HG02840 (cell line): ENCODE measurements around the gene AGPAT1.

Experiments used
- ATAC-seq: cut with Tn5 transposase; IDR thresholded peaks from one replicate; pipeline ENCODE4 v1.9.1; 2021; ENCODE audit warnings: mild to moderate bottlenecking, moderate library complexity, moderate number of reproducible peaks; ENCODE audit not compliant: unreplicated experiment, low FRiP score

The AGPAT1 gene

DNA sequence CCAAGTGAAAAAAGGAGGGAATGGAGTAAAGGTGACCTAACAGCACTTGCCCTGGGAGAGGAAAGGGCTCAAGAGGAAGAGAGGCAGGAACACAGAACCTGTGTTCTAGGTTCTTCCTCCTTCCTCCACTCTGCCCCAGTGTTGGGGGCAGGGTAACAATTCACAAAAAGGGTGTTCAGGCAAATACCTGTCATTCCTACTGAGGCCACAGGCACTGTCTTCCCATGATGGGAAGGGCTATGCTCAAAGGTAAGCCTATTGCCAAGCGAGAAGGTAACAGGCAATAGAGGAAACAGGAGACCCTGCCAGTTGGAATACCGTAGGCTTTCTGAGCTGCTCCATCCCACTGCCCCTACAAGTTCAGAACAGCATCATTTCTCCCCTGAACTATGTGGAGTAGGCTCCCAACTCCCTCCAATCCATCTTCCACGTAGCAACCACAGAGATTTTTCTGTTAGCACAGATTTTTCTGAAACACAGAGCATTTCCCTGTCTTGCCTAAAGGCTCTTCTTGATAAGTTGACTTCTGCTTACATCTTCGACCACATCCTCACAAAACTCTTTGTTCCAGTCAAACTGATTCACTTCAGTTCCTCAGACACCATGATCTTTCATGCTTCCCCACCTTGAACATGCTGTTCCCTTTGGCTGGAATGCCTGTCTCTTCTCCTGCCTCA, 2.7 kb downstream of the AGPAT1 start:
- no peak for ATAC-seq

DNA sequence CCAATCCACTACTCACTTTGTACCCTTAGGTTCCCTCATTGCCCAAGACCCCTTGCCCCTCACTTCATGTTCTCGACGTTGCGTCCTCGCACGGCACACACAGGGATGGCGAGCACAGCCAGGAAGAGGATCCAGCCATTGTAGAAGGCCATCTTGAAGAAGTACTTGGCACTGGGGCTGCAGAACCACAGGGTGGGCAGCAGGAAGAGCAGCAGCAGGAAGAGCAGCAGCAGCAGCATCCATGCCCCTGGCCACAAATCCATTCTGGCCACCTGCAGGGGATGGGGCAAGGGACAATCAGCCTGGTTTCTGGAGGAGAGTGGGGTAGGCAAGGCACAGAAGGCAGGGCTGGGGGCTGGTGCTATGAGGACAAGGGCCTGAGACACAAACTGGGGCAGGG, 4.7 kb downstream of the AGPAT1 start:
- ATAC-seq: no peak

GRCh38 chr6:32170294-32170693, 5.6 kb downstream of the AGPAT1 start:
- no peak for ATAC-seq

- no peak for ATAC-seq
Observed at GRCh38 chr6:32168807-32169591, 6.9 kb downstream of the AGPAT1 start.

DNA sequence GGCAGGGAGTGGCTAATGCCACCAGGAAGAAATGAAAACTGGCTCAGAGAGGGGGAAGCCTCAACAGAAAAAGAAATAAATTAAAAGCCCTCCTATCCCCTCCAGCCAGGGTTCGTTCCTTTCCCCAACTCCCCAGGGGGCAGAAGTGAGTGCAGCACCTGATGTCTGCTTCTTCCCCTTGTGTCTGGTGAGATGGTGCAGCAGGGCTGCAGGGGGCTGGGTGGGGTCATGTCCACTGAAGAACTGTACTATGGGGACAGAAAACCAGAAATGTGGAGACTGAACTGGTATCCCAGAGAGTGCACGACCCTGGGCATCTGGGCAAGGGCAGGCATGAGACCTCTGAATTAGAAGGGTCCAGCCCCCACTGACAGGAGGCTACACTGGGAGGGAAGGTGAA, 7.5 kb downstream of the AGPAT1 start:
- no peak for ATAC-seq

DNA sequence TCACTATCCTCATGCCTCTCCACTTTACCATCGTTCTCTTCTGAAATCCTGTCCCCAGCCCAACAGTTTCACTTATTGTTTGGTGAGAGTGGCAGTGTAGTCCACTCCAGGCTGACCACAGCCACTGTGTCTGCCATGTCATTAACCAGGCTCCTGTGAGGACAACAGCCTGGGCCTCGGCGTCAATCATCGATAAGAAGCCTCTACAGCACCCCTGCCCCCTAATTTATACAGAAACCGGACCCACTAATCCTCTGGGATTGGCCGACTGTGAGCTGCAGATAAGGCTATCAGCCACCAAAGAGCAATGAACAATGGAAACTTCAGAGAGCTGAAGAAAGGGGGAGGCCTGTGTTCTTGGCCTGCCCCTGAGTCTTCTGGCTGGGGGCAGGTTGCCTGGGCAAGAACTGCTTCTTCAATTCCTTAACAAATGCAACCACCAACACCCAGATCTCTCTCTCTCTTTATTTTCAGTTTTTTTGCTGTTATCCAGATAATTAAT, 8.1 kb downstream of the AGPAT1 start:
- no peak for ATAC-seq

DNA sequence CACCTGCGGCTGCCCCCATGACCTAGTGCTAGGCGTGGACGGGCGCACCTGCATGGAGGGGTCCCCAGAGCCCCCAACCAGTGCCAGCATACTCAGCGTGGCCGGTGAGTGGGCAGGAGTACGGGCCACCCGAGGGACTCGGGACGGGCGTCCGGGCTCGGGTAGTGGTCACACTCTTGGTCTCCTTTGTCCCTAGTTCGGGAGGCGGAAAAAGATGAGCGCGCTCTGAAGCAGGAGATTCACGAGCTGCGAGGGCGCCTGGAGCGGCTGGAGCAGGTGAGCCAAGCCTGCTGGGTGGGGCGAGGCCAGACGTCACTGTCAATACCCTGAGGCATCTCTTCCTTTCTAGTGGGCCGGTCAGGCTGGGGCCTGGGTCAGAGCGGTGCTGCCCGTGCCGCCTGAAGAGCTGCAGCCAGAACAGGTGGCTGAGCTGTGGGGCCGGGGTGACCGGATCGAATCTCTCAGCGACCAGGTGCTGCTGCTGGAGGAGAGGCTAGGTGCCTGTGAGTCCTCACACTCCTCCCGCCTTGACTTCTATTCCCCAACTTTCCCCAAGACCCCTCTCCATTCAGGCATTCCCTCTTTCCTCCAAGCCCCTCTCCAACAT, 8.6 kb downstream of the AGPAT1 start:
- no peak for ATAC-seq

- ATAC-seq: no peak
Observed at GRCh38 chr6:32166411-32167061, 9.3 kb downstream of the AGPAT1 start.

DNA sequence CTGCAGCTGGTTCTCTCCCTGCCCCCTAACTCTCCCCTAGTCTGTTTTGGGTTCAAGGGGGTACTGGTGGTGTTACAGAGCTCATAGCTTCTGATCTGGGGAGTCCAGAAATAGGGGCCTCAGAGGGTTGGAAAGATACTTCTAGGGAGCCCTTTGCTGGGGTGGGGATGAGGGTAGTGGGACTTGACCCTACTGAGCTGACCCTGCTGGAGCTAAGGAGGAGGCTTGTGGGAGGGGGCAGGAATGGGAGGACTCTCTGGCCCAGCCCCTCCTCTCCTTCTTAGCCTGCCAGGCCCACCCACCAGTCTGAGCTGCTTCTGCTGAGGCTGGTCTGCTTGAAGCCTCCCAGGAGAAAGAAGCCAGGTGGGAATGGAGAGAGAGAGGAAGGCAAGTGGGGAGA, 11.6 kb downstream of the AGPAT1 start, which contains the start of gene EGFL8:
TSS of gene EGFL8 (plus strand) at position 301 of the 400 bp plus-strand sequence. CDS start 1,571 bp downstream, outside the sequence.
- no peak for ATAC-seq

DNA sequence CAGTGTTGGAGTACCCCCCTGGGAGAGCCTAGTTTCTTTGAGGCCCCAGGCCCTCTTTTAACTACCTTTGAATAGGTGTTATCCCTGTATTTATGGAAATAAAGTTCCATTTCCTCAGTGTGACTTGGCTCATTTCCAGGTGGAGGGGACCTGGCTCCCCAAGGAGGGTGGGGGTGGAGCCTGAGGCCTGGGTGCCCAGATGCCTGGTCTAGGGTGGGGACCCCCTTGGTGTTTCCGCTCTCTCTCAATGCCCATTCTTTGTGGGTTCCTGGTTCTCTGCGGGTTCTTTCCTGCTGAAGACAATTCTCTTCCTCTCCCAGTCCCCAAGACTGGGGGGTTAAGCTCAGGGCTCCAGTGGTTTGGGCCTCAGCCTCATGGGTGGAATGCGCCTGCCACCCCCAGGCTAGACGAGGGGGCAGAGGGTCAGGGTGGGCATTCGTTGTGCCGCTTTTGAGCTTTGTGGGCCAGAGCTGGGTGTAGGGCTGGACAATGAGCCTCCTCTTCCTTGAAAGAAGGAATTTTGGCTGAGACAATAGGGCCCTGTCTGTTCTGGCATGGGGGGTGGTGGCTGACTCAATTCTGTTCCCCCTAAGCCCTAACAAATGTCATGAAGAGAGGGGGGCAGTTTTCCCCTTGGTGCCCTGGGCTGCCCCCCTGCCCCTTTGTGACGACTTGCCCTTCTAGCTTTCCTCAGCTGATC, 12.2 kb downstream of the AGPAT1 start:
- no peak for ATAC-seq

GRCh38 chr6:32158052-32158451, 17.8 kb downstream of the AGPAT1 start:
- ATAC-seq: no peak

DNA sequence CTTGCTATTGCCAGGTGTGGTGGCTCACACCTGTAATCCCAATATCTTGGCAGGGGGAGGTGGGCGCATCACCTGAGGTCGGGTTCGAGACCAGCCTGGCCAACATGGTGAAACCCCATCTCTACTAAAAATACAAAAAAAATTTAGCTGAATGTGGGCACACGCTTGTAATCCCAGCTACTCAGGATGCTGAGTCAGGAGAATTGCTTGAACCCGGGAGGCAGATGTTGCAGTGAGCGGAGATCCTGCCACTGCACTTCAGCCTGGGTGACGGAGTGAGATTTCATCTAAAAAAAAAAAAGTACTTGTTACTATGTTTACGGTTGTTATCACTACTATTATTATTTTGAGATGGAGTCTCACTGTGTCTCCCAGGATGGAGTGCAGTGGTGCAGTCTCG, 19.0 kb downstream of the AGPAT1 start:
- no peak for ATAC-seq

- no peak for ATAC-seq
Observed at GRCh38 chr6:32154514-32155161, 21.2 kb downstream of the AGPAT1 start.

- no peak for ATAC-seq
Observed at GRCh38 chr6:32153564-32154513, 22.0 kb downstream of the AGPAT1 start, which contains the start of gene PPT2. PPT2 (plus strand) TSS chr6:32154141; CDS start chr6:32154595, 454 bp downstream.

DNA sequence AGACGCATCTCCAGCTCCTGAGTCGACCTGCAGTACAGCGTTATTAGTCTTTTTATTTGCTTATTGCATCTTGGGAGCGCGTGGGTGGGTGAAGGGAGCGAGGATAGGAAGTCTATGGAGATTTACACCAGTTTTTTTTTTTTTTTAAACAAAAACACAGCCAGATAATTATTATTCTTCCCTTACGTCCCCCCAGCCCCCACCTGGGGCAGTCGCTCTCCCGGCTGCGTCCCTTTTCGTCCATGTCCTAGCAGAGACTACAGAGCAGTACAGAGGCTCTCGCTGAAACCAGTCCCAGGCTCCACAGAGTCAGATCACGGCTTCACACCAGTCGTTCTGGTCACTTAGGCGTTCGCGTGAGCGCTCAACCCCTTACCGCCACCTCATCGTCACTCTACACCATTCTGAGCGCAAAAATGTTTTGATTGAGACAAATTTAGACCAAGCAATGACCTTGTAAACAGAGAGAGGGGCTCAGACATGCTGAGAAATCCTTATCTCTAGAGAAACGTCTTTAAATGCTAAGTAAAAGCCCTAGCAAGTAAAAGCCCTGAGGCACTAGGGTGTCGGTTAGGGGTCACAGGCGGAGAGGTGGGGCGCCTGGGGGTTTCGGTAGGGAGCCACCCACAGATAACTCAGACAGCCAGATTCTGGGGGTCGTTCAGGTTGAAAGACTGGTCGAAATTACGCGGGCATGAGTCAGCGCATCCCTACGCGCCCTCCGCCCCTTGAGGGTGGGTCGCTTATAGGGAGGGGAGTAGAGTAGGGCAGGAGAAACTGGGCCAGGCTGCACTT, 22.9 kb downstream of the AGPAT1 start:
- no peak for ATAC-seq

DNA sequence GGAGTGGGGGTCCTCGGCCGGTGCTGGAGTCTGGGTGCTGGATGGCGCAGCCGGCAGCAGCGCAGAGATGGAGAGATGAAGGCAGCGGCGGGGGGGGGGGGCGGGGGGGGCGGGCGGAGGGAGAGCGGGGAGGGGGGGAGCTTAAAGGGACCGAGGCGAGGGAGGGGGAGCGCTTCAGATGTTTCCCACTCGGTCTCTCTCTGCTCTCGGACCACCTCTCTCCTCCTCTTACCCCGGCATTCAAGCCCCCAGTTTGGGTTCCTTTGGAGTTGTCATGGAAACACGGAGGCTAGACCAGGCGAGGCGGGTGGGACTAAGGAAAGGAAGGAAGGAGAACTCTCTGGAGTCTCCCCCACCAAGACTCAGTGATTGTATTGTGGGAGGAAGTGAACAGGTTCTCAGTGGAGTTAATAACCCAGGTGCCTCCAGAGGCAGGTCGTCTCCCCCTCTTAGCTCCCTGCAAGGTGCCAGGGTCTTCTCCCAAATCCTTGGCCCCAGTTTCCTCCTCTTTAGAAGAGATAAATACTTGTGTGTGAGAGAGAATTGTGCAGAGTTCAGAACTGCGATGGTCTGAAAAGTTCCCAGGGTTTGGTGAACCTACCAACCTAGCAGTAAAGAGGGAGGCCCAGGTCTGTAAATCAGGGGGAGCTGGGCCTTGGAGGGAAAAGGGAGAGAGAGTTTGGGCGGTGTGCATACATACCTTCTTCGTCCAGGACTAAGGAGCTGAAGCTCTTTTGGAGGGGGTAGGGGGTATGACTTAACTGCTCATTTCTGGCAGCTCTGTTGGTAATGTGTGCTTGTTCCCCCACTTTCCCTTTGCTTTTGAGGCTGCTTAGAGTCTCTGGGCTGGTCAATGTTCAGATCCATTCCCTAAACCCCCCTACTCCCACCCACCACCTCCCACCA, 23.8 kb downstream of the AGPAT1 start, which contains the start of gene PRRT1:
TSS of gene PRRT1 (minus strand) at position 77 of the 906 bp plus-strand sequence. CDS start 112 bp downstream, outside the sequence.
- no peak for ATAC-seq
